Measurements from ENCODE around the gene VOPP1.

VOPP1 gene

GRCh38 chr7:55517936-55518689 is 54.2 kb downstream of the VOPP1 start:
- no peak for DNase-seq (ENCODE audit: low read depth)
- no peak for TF ChIP-seq CTCF (IDR thresholded peaks at IDR 0.05; ENCODE audit: insufficient read depth, low read depth, low read length, missing control alignments)
- no peak overlapping the region for H3K4me3 ChIP-seq (ENCODE audit: low read depth, low read length)

GRCh38 chr7:55517191-55517633 is 55.1 kb downstream of the VOPP1 start:
- peak overlapping the region; percentile 74; the same call in 1 of the 2 replicates for H3K4me3 ChIP-seq (ENCODE audit: low read depth, low read length)
- DNase-seq (ENCODE audit: low read depth): peak; percentile 88
- no peak for TF ChIP-seq CTCF (IDR thresholded peaks at IDR 0.05; ENCODE audit: insufficient read depth, low read depth, low read length, missing control alignments)

GRCh38 chr7:55516409-55516808 is 55.9 kb downstream of the VOPP1 start:
- peak; percentile 53 for DNase-seq (ENCODE audit: low read depth)
- peak overlapping the region; percentile 74 for H3K4me3 ChIP-seq (ENCODE audit: low read depth, low read length)
- no peak for TF ChIP-seq CTCF (IDR thresholded peaks at IDR 0.05; ENCODE audit: insufficient read depth, low read depth, low read length, missing control alignments)

- H3K4me3 ChIP-seq (ENCODE audit: low read depth, low read length): peak overlapping the region; percentile 74
- TF ChIP-seq CTCF (IDR thresholded peaks at IDR 0.05; ENCODE audit: insufficient read depth, low read depth, low read length, missing control alignments): no peak
- peak; percentile 87 for DNase-seq (ENCODE audit: low read depth)
These were observed 56.6 kb downstream of the VOPP1 start for GRCh38 chr7:55515569-55516279.

- peak overlapping the region; percentile 74 for H3K4me3 ChIP-seq (ENCODE audit: low read depth, low read length)
- TF ChIP-seq CTCF (IDR thresholded peaks at IDR 0.05; ENCODE audit: insufficient read depth, low read depth, low read length, missing control alignments): peak; percentile 17
- peak; percentile 64 for DNase-seq (ENCODE audit: low read depth)
These were observed 57.6 kb downstream of the VOPP1 start for GRCh38 chr7:55514546-55515265.

- peak; percentile 71 for DNase-seq (ENCODE audit: low read depth)
- no peak for TF ChIP-seq CTCF (IDR thresholded peaks at IDR 0.05; ENCODE audit: insufficient read depth, low read depth, low read length, missing control alignments)
- H3K4me3 ChIP-seq (ENCODE audit: low read depth, low read length): peak overlapping the region; percentile 74
These were observed 58.4 kb downstream of the VOPP1 start for GRCh38 chr7:55513868-55514267.
